ENCODE measurements around the gene GRID2IP. TPM values are rescaled to one million over a fixed set of nuclear protein-coding genes. Genes with fewer than 3 reads are reported as not detected.
A peak's percentile ranks its signal among the peaks of the same experiment; 100 is the strongest.

GRID2IP gene
- total and polyA plus RNA-seq, 2 of the 8 experiments (the other 6 are each of a cell fraction or from before 2014, with no cell fraction given), result 0.80 to 1.3 TPM

DNA sequence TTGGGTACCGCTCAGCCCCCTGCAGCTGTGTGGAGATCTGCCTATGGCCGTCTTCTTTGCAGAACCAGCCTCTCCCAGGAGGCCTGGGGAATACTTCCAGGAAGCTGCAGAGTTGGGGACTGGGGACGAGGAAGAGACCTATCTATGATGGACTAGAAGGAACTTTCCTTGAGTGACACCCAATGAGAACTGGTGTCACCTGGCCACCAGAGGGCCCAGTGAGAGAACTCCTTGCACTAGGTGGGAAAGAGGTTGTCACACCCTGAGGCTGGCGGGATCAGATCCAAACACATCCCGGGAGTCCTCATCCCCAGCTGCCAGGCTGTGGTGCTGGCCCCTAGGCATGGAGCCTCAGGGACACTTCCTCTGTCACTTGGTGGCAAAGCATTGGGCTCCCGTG, 4.9 kb upstream of the GRID2IP start (continued):
- TF ChIP-seq, protein P1, sequence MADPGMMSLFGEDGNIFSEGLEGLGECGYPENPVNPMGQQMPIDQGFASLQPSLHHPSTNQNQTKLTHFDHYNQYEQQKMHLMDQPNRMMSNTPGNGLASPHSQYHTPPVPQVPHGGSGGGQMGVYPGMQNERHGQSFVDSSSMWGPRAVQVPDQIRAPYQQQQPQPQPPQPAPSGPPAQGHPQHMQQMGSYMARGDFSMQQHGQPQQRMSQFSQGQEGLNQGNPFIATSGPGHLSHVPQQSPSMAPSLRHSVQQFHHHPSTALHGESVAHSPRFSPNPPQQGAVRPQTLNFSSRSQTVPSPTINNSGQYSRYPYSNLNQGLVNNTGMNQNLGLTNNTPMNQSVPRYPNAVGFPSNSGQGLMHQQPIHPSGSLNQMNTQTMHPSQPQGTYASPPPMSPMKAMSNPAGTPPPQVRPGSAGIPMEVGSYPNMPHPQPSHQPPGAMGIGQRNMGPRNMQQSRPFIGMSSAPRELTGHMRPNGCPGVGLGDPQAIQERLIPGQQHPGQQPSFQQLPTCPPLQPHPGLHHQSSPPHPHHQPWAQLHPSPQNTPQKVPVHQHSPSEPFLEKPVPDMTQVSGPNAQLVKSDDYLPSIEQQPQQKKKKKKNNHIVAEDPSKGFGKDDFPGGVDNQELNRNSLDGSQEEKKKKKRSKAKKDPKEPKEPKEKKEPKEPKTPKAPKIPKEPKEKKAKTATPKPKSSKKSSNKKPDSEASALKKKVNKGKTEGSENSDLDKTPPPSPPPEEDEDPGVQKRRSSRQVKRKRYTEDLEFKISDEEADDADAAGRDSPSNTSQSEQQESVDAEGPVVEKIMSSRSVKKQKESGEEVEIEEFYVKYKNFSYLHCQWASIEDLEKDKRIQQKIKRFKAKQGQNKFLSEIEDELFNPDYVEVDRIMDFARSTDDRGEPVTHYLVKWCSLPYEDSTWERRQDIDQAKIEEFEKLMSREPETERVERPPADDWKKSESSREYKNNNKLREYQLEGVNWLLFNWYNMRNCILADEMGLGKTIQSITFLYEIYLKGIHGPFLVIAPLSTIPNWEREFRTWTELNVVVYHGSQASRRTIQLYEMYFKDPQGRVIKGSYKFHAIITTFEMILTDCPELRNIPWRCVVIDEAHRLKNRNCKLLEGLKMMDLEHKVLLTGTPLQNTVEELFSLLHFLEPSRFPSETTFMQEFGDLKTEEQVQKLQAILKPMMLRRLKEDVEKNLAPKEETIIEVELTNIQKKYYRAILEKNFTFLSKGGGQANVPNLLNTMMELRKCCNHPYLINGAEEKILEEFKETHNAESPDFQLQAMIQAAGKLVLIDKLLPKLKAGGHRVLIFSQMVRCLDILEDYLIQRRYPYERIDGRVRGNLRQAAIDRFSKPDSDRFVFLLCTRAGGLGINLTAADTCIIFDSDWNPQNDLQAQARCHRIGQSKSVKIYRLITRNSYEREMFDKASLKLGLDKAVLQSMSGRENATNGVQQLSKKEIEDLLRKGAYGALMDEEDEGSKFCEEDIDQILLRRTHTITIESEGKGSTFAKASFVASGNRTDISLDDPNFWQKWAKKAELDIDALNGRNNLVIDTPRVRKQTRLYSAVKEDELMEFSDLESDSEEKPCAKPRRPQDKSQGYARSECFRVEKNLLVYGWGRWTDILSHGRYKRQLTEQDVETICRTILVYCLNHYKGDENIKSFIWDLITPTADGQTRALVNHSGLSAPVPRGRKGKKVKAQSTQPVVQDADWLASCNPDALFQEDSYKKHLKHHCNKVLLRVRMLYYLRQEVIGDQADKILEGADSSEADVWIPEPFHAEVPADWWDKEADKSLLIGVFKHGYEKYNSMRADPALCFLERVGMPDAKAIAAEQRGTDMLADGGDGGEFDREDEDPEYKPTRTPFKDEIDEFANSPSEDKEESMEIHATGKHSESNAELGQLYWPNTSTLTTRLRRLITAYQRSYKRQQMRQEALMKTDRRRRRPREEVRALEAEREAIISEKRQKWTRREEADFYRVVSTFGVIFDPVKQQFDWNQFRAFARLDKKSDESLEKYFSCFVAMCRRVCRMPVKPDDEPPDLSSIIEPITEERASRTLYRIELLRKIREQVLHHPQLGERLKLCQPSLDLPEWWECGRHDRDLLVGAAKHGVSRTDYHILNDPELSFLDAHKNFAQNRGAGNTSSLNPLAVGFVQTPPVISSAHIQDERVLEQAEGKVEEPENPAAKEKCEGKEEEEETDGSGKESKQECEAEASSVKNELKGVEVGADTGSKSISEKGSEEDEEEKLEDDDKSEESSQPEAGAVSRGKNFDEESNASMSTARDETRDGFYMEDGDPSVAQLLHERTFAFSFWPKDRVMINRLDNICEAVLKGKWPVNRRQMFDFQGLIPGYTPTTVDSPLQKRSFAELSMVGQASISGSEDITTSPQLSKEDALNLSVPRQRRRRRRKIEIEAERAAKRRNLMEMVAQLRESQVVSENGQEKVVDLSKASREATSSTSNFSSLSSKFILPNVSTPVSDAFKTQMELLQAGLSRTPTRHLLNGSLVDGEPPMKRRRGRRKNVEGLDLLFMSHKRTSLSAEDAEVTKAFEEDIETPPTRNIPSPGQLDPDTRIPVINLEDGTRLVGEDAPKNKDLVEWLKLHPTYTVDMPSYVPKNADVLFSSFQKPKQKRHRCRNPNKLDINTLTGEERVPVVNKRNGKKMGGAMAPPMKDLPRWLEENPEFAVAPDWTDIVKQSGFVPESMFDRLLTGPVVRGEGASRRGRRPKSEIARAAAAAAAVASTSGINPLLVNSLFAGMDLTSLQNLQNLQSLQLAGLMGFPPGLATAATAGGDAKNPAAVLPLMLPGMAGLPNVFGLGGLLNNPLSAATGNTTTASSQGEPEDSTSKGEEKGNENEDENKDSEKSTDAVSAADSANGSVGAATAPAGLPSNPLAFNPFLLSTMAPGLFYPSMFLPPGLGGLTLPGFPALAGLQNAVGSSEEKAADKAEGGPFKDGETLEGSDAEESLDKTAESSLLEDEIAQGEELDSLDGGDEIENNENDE (IDR thresholded peaks at IDR 0.05; ENCODE audit: insufficient replicate concordance, low read length), result no peak
- TF ChIP-seq KDM1A (IDR thresholded peaks at IDR 0.05; ENCODE audit: borderline replicate concordance, low read length), result no peak
- no peak for TF ChIP-seq HDAC6 (IDR thresholded peaks at IDR 0.05; ENCODE audit: low read depth, low read length)
- TF ChIP-seq RAD21 (IDR thresholded peaks at IDR 0.05 in 1 of 2, conservative IDR thresholded peaks at IDR 0.05 in 1 of 2; ENCODE audit: low read depth in 2 of 2, low read length in 2 of 2), result peak; percentile 31 to 39; a peak in 3 of 4 replicates
- no peak for TF ChIP-seq CREB1 (IDR thresholded peaks at IDR 0.05)
